K562 (cell line): ENCODE measurements around the gene NR2F6. TPM values are rescaled to one million over a fixed set of nuclear protein-coding genes. Genes with fewer than 3 reads are reported as not detected.
A peak's percentile ranks its signal among the peaks of the same experiment; 100 is the strongest.

Experiments
- CTBP1 ChIP-seq: fragments of 450-650 bp; IDR thresholded peaks from 2 replicates; pipeline ENCODE4 v1.6.1; 2016; ENCODE audit warnings: borderline replicate concordance
- EP300 ChIP-seq: IDR thresholded peaks from 2 replicates; pipeline ENCODE4 v1.6.1; 2012; ENCODE audit warnings: low read length, improper control_type of control experiment
- IRF2 ChIP-seq: sonication (generic); formaldehyde crosslinking; IDR thresholded peaks from 2 replicates; pipeline ENCODE4 v1.8.1; 2022; ENCODE audit warnings: mild to moderate bottlenecking, missing genetic modification reagents
- MEIS2 ChIP-seq: fragments of 450-650 bp; IDR thresholded peaks from 2 replicates; pipeline ENCODE4 v1.6.1; 2014; ENCODE audit warnings: mild to moderate bottlenecking; ENCODE audit not compliant: partially characterized antibody
- MTA3 ChIP-seq: fragments of 450-650 bp; formaldehyde crosslinking; IDR thresholded peaks from 2 replicates; pipeline ENCODE4 v1.6.1; 2017; ENCODE audit warnings: mild to moderate bottlenecking, borderline replicate concordance
- NFE2L1 ChIP-seq: fragments of 450-650 bp; IDR thresholded peaks from 2 replicates; pipeline ENCODE4 v1.6.1; 2016; ENCODE audit warnings: missing genetic modification characterization, low read depth, mild to moderate bottlenecking, missing compliant biosample characterization, moderate library complexity, borderline replicate concordance
- NR0B1 ChIP-seq: fragments of 450-650 bp; IDR thresholded peaks from one replicate; pipeline ENCODE4 v1.6.1; 2018; ENCODE audit warnings: mild to moderate bottlenecking, moderate library complexity; ENCODE audit not compliant: partially characterized antibody
- POLR2G ChIP-seq: fragments of 200-400 bp; formaldehyde crosslinking; IDR thresholded peaks from 2 replicates; pipeline ENCODE4 v1.6.1; 2017; ENCODE audit warnings: low read depth, mild to moderate bottlenecking, antibody characterized with exemption, low read length, moderate library complexity
- TAF9B ChIP-seq: fragments of 450-650 bp; IDR thresholded peaks from 2 replicates; pipeline ENCODE4 v1.6.1; 2018; ENCODE audit warnings: mild to moderate bottlenecking; ENCODE audit not compliant: partially characterized antibody
- VEZF1 ChIP-seq: fragments of 200-800 bp; sonication (Bioruptor generic); IDR thresholded peaks from 2 replicates; pipeline ENCODE4 v1.6.1; 2017; ENCODE audit warnings: missing genetic modification characterization, missing compliant biosample characterization
- ZFP1 ChIP-seq: fragments of 450-650 bp; formaldehyde crosslinking; IDR thresholded peaks from 2 replicates; pipeline ENCODE4 v1.4.0; 2020; ENCODE audit warnings: mild to moderate bottlenecking, mixed read lengths
- ZKSCAN3 ChIP-seq: fragments of 250-450 bp; sonication (Bioruptor Pico); IDR thresholded peaks from 2 replicates; pipeline ENCODE4 v1.4.0; 2020
- ZKSCAN8 ChIP-seq: fragments of 200-800 bp; sonication (Bioruptor generic); IDR thresholded peaks from 2 replicates; pipeline ENCODE4 v1.6.1; 2016; ENCODE audit warnings: missing genetic modification characterization, missing compliant biosample characterization
- ZNF408 ChIP-seq: fragments of 250-450 bp; sonication (Bioruptor Pico); IDR thresholded peaks from 2 replicates; pipeline ENCODE4 v1.4.0; 2020; ENCODE audit warnings: low read depth, mild to moderate bottlenecking, moderate library complexity
- ZNF512 ChIP-seq: IDR thresholded peaks from 2 replicates; pipeline ENCODE4 v1.6.1; 2016; ENCODE audit warnings: missing genetic modification characterization, missing compliant biosample characterization
- ZNF592 ChIP-seq: fragments of 450-650 bp; IDR thresholded peaks from 2 replicates; pipeline ENCODE4 v1.6.1; 2017; ENCODE audit warnings: antibody characterized with exemption, mild to moderate bottlenecking
- ZNF77 ChIP-seq: fragments of 250-450 bp; sonication (Bioruptor Pico); IDR thresholded peaks from 2 replicates; pipeline ENCODE4 v1.5.0; 2020
- polyA plus RNA-seq, 8 experiments: library from polyadenylated mRNA; depleted of rRNA in 4 of 8; stranded (reverse) in 5 of 8; unstranded in 3 of 8; fragments of >200 nt; fragmentation: Nextera tagmentation in 2 of 8; fragmentation: Illumina TruSeq in 1 of 8; extraction: Ambion mirVana in 2 of 8; extraction: Trizol in 1 of 8; gene quantifications; 2 replicates each; pipeline versions ENCODE4 v1.2.1 to v1.2.3, GENCODE V29; 2011 to 2014; ENCODE audit warnings: inconsistent platforms in 1 of 8, missing spikeins in 1 of 8
- total RNA-seq, 7 experiments: library from RNA; depleted of rRNA in 6 of 7; stranded (reverse); fragments of >200 nt in 6 of 7; fragmentation: Illumina TruSeq in 2 of 7; extraction: Trizol in 2 of 7; gene quantifications; 2 replicates each; pipeline versions ENCODE4 v1.2.1 to v1.2.3, GENCODE V29; 2011 to 2021; ENCODE audit warnings: low replicate concordance in 1 of 7

Gene NR2F6
- total and polyA plus RNA-seq, 9 of the 15 experiments (the other 6 are each of a cell fraction or from before 2014, with no cell fraction given), result 0.76 to 97.5 (median 18.8) TPM

- no peak for TF ChIP-seq ZNF512
- peak; percentile 74 for TF ChIP-seq POLR2G
- TF ChIP-seq CTBP1, result no peak
- TF ChIP-seq TAF9B, result no peak
- peak; percentile 61; the same call in 1 of the 2 replicates for TF ChIP-seq ZNF592
- TF ChIP-seq ZFP1, result no peak
- TF ChIP-seq ZNF408, result no peak
- TF ChIP-seq IRF2 (CRISPR knock-in tag), result no peak
- TF ChIP-seq NFE2L1 (tag), result no peak
- no peak for TF ChIP-seq ZNF77 (CRISPR knock-in tag)
- no peak for TF ChIP-seq ZKSCAN8 (CRISPR knock-in tag)
- no peak for TF ChIP-seq MEIS2
- TF ChIP-seq ZKSCAN3 (CRISPR knock-in tag), result no peak
- no peak for TF ChIP-seq EP300
- TF ChIP-seq MTA3, result 0 out of 2 replicates have a peak, but pooled peaks have one; percentile 34
- TF ChIP-seq VEZF1 (CRISPR knock-in tag), result no peak
- no peak for TF ChIP-seq NR0B1
Measured at GRCh38 chr19:17281391-17282304, 35.9 kb upstream of the NR2F6 start, which contains the start of gene ANKLE1 (continued).
